ENCODE data around the gene SLC25A26.

Gene SLC25A26

GRCh38 chr3:66242788-66243464 is 22.1 kb downstream of the SLC25A26 start:
- DNase-seq: peak in 1 of 2 donors; percentile 15
- no CpG with 5 or more reads among the region's 3 CpGs for WGBS (ENCODE audit: extremely low coverage, insufficient coverage, insufficient read length)
- H3K4me3 ChIP-seq (ENCODE audit: low read depth, low read length): no peak overlapping the region
- H3K18ac ChIP-seq (ENCODE audit: low read length): no peak overlapping the region
- no peaks in the 10 kb centered on the region for H3K9me3 ChIP-seq (ENCODE audit: insufficient read depth, low read depth, low read length)
- H3K27ac ChIP-seq (ENCODE audit: low read depth, low read length): no peak overlapping the region
- no peak overlapping the region for H4K12ac ChIP-seq (ENCODE audit: low read depth, low read length)
- H3K4me1 ChIP-seq (ENCODE audit: control insufficient read depth in 1 of 2, insufficient read depth in 2 of 2, low read length in 2 of 2): no peaks in the 10 kb centered on the region
- no peak overlapping the region for H2BK5ac ChIP-seq (ENCODE audit: low read depth, low read length, poor library complexity)
- no peaks in the 10 kb centered on the region for H3K79me2 ChIP-seq (ENCODE audit: control insufficient read depth, insufficient read depth, low read length, poor library complexity)
- H3K9ac ChIP-seq (ENCODE audit: low read length): no peak overlapping the region
- H4K8ac ChIP-seq (ENCODE audit: low read depth, low read length): no peak overlapping the region
- H3K27me3 ChIP-seq (ENCODE audit: insufficient read depth, low read length): no peaks in the 10 kb centered on the region
- no peak overlapping the region for H2BK12ac ChIP-seq (ENCODE audit: low read length)
- H4K91ac ChIP-seq (ENCODE audit: low read depth, low read length): no peak overlapping the region
- no peak overlapping the region for H2AK5ac ChIP-seq (ENCODE audit: low read length)
- no peak overlapping the region for H3K4me2 ChIP-seq (ENCODE audit: low read length)
- no peak overlapping the region for H2BK120ac ChIP-seq (ENCODE audit: insufficient read depth, low read length, poor library complexity)
- H3K4ac ChIP-seq (ENCODE audit: low read depth, low read length): no peak overlapping the region
- H3K36me3 ChIP-seq (ENCODE audit: control insufficient read depth in 1 of 2, insufficient read depth in 2 of 2, low read length in 2 of 2): peaks cover 2 to 3% of the 10 kb centered on the region in 2 experiments
- no peak overlapping the region for H3K14ac ChIP-seq (ENCODE audit: low read length)
- H3K79me1 ChIP-seq (ENCODE audit: low read length): no peaks in the 10 kb centered on the region
- no peak overlapping the region for H2AFZ ChIP-seq (ENCODE audit: insufficient read depth, low read length, poor library complexity)
- no peak overlapping the region for H3K23ac ChIP-seq (ENCODE audit: low read length)

GRCh38 chr3:66248641-66249040 is 27.8 kb downstream of the SLC25A26 start:
- WGBS (ENCODE audit: extremely low coverage, insufficient coverage, insufficient read length): no CpG with 5 or more reads among the region's 2 CpGs
- no peak overlapping the region for H2AK5ac ChIP-seq (ENCODE audit: low read length)

GRCh38 chr3:66253790-66254620 is 33.2 kb downstream of the SLC25A26 start:
- no peak overlapping the region for H3K27ac ChIP-seq (ENCODE audit: low read depth, low read length)
- H3K79me2 ChIP-seq (ENCODE audit: control insufficient read depth, insufficient read depth, low read length, poor library complexity): no peaks in the 10 kb centered on the region
- H3K79me1 ChIP-seq (ENCODE audit: low read length): no peaks in the 10 kb centered on the region
- H3K4ac ChIP-seq (ENCODE audit: low read depth, low read length): no peak overlapping the region
- peaks cover 0 to 3% of the 10 kb centered on the region in 2 experiments for H3K4me1 ChIP-seq (ENCODE audit: control insufficient read depth in 1 of 2, insufficient read depth in 2 of 2, low read length in 2 of 2)
- H3K36me3 ChIP-seq (ENCODE audit: control insufficient read depth in 1 of 2, insufficient read depth in 2 of 2, low read length in 2 of 2): no peaks in the 10 kb centered on the region
- no peak overlapping the region for H4K91ac ChIP-seq (ENCODE audit: low read depth, low read length)
- no peak overlapping the region for H2BK120ac ChIP-seq (ENCODE audit: insufficient read depth, low read length, poor library complexity)
- no peaks in the 10 kb centered on the region for H3K27me3 ChIP-seq (ENCODE audit: insufficient read depth, low read length)
- H2BK5ac ChIP-seq (ENCODE audit: low read depth, low read length, poor library complexity): no peak overlapping the region
- no peak overlapping the region for H4K8ac ChIP-seq (ENCODE audit: low read depth, low read length)
- H3K4me2 ChIP-seq (ENCODE audit: low read length): no peak overlapping the region
- peak in 1 of 2 donors; percentile 68 for DNase-seq
- no peak overlapping the region for H4K12ac ChIP-seq (ENCODE audit: low read depth, low read length)
- H3K14ac ChIP-seq (ENCODE audit: low read length): no peak overlapping the region
- H2AFZ ChIP-seq (ENCODE audit: insufficient read depth, low read length, poor library complexity): no peak overlapping the region
- H2BK12ac ChIP-seq (ENCODE audit: low read length): no peak overlapping the region
- no peak overlapping the region for H2AK5ac ChIP-seq (ENCODE audit: low read length)
- no peak overlapping the region for H3K23ac ChIP-seq (ENCODE audit: low read length)
- whole genome bisulfite sequencing (ENCODE audit: extremely low coverage, insufficient coverage, insufficient read length): no CpG with 5 or more reads among the region's 6 CpGs
- H3K9ac ChIP-seq (ENCODE audit: low read length): no peak overlapping the region
- H3K4me3 ChIP-seq (ENCODE audit: low read depth, low read length): no peak overlapping the region
- H3K18ac ChIP-seq (ENCODE audit: low read length): no peak overlapping the region
- no peaks in the 10 kb centered on the region for H3K9me3 ChIP-seq (ENCODE audit: insufficient read depth, low read depth, low read length)

More at GRCh38 chr3:66248641-66249040, 27.8 kb downstream of the SLC25A26 start:
- no peak overlapping the region for H3K4me3 ChIP-seq (ENCODE audit: low read depth, low read length)
- no peak overlapping the region for H4K8ac ChIP-seq (ENCODE audit: low read depth, low read length)
- no peak for DNase-seq
- H3K9me3 ChIP-seq (ENCODE audit: insufficient read depth, low read depth, low read length): no peaks in the 10 kb centered on the region
- H3K4ac ChIP-seq (ENCODE audit: low read depth, low read length): no peak overlapping the region
- no peak overlapping the region for H3K14ac ChIP-seq (ENCODE audit: low read length)
- H4K91ac ChIP-seq (ENCODE audit: low read depth, low read length): no peak overlapping the region
- H3K79me2 ChIP-seq (ENCODE audit: control insufficient read depth, insufficient read depth, low read length, poor library complexity): no peaks in the 10 kb centered on the region
- no peak overlapping the region for H3K23ac ChIP-seq (ENCODE audit: low read length)
- peaks cover 0 to 2% of the 10 kb centered on the region in 2 experiments for H3K36me3 ChIP-seq (ENCODE audit: control insufficient read depth in 1 of 2, insufficient read depth in 2 of 2, low read length in 2 of 2)
- no peak overlapping the region for H2BK120ac ChIP-seq (ENCODE audit: insufficient read depth, low read length, poor library complexity)
- no peak overlapping the region for H2AFZ ChIP-seq (ENCODE audit: insufficient read depth, low read length, poor library complexity)
- no peaks in the 10 kb centered on the region for H3K79me1 ChIP-seq (ENCODE audit: low read length)
- H3K18ac ChIP-seq (ENCODE audit: low read length): no peak overlapping the region
- no peak overlapping the region for H4K12ac ChIP-seq (ENCODE audit: low read depth, low read length)
- H3K27me3 ChIP-seq (ENCODE audit: insufficient read depth, low read length): no peaks in the 10 kb centered on the region
- H3K4me2 ChIP-seq (ENCODE audit: low read length): no peak overlapping the region
- no peak overlapping the region for H3K27ac ChIP-seq (ENCODE audit: low read depth, low read length)
- peaks cover 0 to 3% of the 10 kb centered on the region in 2 experiments for H3K4me1 ChIP-seq (ENCODE audit: control insufficient read depth in 1 of 2, insufficient read depth in 2 of 2, low read length in 2 of 2)
- H3K9ac ChIP-seq (ENCODE audit: low read length): no peak overlapping the region
- H2BK5ac ChIP-seq (ENCODE audit: low read depth, low read length, poor library complexity): no peak overlapping the region
- no peak overlapping the region for H2BK12ac ChIP-seq (ENCODE audit: low read length)

- Histone ChIP-seq H2AK5ac (ENCODE audit: low read length) (no peak overlapping the region), H3K14ac (ENCODE audit: low read length) (no peak overlapping the region), H2BK5ac (ENCODE audit: low read depth, low read length, poor library complexity) (no peak overlapping the region), H3K4ac (ENCODE audit: low read depth, low read length) (no peak overlapping the region), H3K36me3 (ENCODE audit: control insufficient read depth in 1 of 2, insufficient read depth in 2 of 2, low read length in 2 of 2) (no peaks in the 10 kb centered on the region), H3K27ac (ENCODE audit: low read depth, low read length) (no peak overlapping the region), H2BK120ac (ENCODE audit: insufficient read depth, low read length, poor library complexity) (no peak overlapping the region), H2BK12ac (ENCODE audit: low read length) (no peak overlapping the region), H3K4me3 (ENCODE audit: low read depth, low read length) (no peak overlapping the region), H3K9me3 (ENCODE audit: insufficient read depth, low read depth, low read length) (no peaks in the 10 kb centered on the region), H2AFZ (ENCODE audit: insufficient read depth, low read length, poor library complexity) (no peak overlapping the region), H3K79me2 (ENCODE audit: control insufficient read depth, insufficient read depth, low read length, poor library complexity) (no peaks in the 10 kb centered on the region), H3K4me2 (ENCODE audit: low read length) (no peak overlapping the region), H3K79me1 (ENCODE audit: low read length) (no peaks in the 10 kb centered on the region), H3K23ac (ENCODE audit: low read length) (no peak overlapping the region), H3K4me1 (ENCODE audit: control insufficient read depth in 1 of 2, insufficient read depth in 2 of 2, low read length in 2 of 2) (no peaks in the 10 kb centered on the region), H3K9ac (ENCODE audit: low read length) (no peak overlapping the region), H4K12ac (ENCODE audit: low read depth, low read length) (no peak overlapping the region), H4K91ac (ENCODE audit: low read depth, low read length) (no peak overlapping the region), H3K18ac (ENCODE audit: low read length) (no peak overlapping the region), H3K27me3 (ENCODE audit: insufficient read depth, low read length) (no peaks in the 10 kb centered on the region), H4K8ac (ENCODE audit: low read depth, low read length) (no peak overlapping the region)
- DNase-seq: no peak
- no CpG with 5 or more reads among the region's 3 CpGs for WGBS (ENCODE audit: extremely low coverage, insufficient coverage, insufficient read length)
Observed at GRCh38 chr3:66255865-66256264, 35.1 kb downstream of the SLC25A26 start.

Measured in trophoblast cell (in vitro differentiated cells and primary cell).